ENCODE measurements around the gene ITPR2.
"Not testable (repeated sequence)": the region's sequence is repeated elsewhere in the genome, so short reads cannot be mapped to it uniquely, and the experiment has no call there.

ITPR2 gene

DNA sequence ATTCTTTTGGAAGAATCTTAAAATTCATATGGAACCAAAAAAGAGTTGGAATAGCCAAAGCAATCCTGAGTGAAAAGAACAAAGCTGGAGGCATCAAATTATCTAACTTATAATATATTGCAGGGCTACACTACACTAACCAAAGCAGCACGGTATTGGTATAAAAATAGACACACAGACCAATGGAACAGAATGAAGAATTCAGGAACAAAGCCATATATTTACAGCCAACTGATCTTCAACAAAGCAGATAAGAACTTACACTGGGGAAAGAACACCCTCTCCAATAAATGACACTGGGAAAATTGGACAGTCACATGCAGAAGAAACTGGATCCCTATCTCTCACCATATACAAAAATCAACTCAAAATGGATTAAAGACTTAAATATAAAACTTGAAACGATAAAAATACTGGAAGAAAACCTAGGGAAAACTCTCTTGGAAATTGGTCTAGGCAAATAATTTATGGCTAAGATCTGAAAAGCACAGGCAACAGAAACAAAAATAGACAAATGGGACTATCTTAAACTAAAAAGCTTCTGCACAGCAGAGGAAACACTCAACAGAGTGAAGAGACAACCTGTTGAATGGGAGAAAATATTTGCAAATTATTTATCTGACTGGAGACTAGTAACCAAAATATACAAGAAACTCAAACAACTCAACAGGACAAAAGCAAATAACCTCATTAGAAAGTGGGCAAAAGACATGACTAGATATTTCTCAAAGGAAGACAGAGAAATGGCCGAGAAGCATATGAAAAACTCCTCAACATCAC lies 286.3 kb downstream of the ITPR2 start:
- peaks cover 44% of the 10 kb centered on the region for H3K36me3 Mint-ChIP-seq
- no peaks in the 10 kb centered on the region for H3K4me1 Mint-ChIP-seq

DNA sequence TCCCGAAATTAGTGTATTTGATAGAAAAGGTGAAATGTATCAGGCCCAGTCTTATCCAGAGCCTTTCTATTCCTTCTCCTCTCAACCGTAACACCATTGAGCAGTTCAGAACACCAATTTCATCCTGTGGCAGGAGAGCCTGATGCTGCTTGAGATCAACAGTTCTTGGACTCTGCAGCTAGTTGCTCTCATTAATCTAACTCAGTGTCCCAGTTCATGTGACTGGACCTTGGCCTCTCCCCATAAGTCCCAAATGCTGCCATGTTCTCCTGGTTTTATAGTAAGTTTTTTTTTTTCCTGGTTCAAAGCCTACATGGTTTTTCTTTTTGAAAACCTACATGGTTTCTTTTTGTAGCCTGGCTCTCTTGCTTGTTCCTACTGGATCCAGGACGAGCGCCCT lies 293.9 kb downstream of the ITPR2 start:
- H3K4me3 Mint-ChIP-seq = no peak overlapping the region
- peaks cover 39% of the 10 kb centered on the region for H3K36me3 Mint-ChIP-seq
- H3K9me3 Mint-ChIP-seq = no peaks in the 10 kb centered on the region
- no peak overlapping the region for H3K27ac Mint-ChIP-seq
- H3K4me1 Mint-ChIP-seq = no peaks in the 10 kb centered on the region
- H3K27me3 Mint-ChIP-seq = no peaks in the 10 kb centered on the region

More for the DNA sequence above, 286.3 kb downstream of the ITPR2 start:
- H3K27ac Mint-ChIP-seq = no peak overlapping the region
- peaks cover 9% of the 10 kb centered on the region for H3K9me3 Mint-ChIP-seq
- no peak overlapping the region for H3K4me3 Mint-ChIP-seq
- no peaks in the 10 kb centered on the region for H3K27me3 Mint-ChIP-seq

DNA sequence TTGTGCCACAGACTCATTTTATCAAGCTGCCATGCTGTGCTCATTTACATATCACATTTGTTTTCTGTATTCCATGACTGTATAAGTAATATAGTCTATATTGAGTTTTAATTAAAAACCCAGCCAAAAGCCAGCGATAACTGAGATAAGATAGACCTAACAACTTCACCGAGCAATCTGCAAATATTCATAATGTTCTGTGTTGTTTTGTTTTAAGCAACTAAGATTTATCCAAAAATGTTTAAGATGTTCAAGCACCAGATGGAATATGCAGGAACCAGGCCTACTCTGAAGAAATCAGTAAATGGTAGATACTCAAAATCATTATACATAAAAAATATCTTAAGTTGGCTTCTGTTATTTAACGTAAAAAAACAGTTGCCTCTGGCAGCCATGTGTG lies 295.3 kb downstream of the ITPR2 start:
- Mint-ChIP-seq H3K36me3 (peaks cover 47% of the 10 kb centered on the region), H3K27me3 (no peaks in the 10 kb centered on the region), H3K9me3 (no peaks in the 10 kb centered on the region), H3K27ac (no peak overlapping the region), H3K4me1 (no peaks in the 10 kb centered on the region), H3K4me3 (no peak overlapping the region)

DNA sequence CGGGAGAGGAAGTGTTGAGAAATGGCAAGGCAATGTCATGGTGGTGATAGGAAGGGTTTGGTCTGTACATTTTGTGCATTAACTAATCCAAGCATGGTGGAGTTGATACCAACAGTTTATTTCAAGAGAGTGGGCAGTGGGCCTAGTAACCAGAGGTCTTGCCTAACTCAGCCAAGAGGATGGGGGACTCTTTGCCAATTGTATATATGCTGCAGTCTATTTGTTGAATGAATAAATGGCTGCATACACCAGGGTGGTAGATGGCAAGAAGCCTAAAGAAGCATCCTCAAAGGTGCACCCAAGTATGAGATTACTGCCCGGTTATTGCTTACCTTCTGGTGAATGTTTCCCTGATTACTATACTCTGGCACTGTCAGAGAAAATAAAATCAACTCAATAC lies 295.9 kb downstream of the ITPR2 start:
- H3K4me1 Mint-ChIP-seq = no peaks in the 10 kb centered on the region
- peaks cover 47% of the 10 kb centered on the region for H3K36me3 Mint-ChIP-seq
- no peaks in the 10 kb centered on the region for H3K9me3 Mint-ChIP-seq
- no peaks in the 10 kb centered on the region for H3K27me3 Mint-ChIP-seq
- no peak overlapping the region for H3K4me3 Mint-ChIP-seq
- no peak overlapping the region for H3K27ac Mint-ChIP-seq

DNA sequence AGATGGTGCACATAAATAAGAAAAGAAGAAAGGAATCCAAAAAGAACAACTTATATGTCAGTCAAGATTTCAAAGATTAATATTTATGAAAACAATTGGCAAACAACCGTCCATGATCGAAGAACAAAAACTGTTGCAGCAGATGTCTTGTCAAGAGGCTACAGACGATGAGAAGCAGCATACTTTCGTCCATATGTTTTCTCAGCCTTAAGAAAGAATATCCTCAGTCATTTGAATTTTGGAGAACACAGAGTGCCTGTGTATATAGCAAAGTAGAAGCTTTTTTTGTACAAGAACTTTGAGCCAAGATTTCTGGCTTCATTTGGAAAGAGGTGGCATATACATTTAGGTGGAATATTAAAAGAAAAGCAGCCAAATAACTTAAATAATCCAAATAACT lies 297.2 kb downstream of the ITPR2 start:
- H3K27me3 Mint-ChIP-seq = no peaks in the 10 kb centered on the region
- H3K36me3 Mint-ChIP-seq = peaks cover 51% of the 10 kb centered on the region
- H3K9me3 Mint-ChIP-seq = no peaks in the 10 kb centered on the region
- no peak overlapping the region for H3K4me3 Mint-ChIP-seq
- H3K27ac Mint-ChIP-seq = no peak overlapping the region
- H3K4me1 Mint-ChIP-seq = no peaks in the 10 kb centered on the region

DNA sequence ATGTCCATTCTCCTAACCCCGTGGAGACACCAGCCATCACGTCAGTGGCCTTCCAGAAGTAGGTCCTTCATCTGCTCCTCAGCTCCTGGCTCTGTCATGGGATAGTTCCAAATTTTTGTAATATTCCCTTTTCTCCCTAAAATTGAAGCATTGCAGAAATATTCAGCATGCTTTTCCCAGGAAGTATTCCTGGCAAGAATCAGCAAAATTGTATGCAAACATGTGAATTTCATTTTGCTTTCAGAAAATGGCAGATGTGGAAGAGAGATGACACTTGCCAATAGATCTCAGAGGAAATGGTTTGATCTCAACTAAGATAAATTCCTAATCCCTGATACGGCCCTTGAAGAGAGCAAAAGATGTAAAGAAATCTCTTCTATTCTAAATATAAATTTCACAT lies 298.9 kb downstream of the ITPR2 start:
- Mint-ChIP-seq H3K27ac (no peak overlapping the region), H3K9me3 (no peaks in the 10 kb centered on the region), H3K36me3 (peaks cover 49% of the 10 kb centered on the region), H3K4me1 (no peaks in the 10 kb centered on the region), H3K27me3 (no peaks in the 10 kb centered on the region), H3K4me3 (no peak overlapping the region)

DNA sequence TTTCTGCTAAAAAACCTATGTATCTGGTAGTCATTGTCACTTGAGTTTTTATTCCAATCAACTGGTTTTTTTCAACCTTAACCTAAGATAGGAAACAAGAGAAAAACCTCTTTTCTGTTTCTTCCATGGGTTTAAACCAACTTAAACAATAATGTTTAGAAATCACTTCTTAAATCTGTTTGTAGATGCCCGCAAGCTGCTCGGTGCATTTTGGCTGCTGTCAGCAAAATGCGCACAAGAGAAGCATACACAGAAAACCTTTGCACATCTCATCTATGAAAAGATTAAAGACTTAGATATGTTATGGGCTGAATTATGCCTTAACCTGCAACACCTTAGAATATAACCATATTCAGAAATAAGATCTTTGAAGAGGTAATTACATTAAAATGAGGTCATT lies 299.8 kb downstream of the ITPR2 start:
- Mint-ChIP-seq H3K4me3 (no peak overlapping the region), H3K9me3 (peaks cover 6% of the 10 kb centered on the region)

DNA sequence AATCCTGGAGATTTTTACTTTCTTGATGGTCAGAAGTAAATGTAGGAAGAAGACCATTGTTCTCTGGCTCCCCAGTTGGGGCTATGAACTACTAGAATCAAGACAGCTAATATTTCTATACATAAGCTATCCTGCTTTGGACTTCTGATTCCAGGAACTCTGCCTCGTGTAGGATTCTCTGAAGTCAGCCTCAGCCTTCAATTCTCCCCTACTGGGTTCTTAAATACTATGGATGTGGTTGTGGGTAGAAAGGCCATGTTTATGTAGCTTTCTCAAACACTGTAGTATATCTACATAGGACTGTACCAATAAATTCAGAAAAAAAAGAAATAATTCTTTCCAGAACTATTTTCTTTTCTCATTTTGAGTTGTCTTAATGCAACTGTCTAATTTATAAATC lies 302.5 kb downstream of the ITPR2 start:
- no peaks in the 10 kb centered on the region for H3K4me1 Mint-ChIP-seq
- H3K27me3 Mint-ChIP-seq = no peaks in the 10 kb centered on the region
- H3K4me3 Mint-ChIP-seq = no peak overlapping the region
- peaks cover 15% of the 10 kb centered on the region for H3K9me3 Mint-ChIP-seq
- no peak overlapping the region for H3K27ac Mint-ChIP-seq
- H3K36me3 Mint-ChIP-seq = peaks cover 55% of the 10 kb centered on the region

More for the DNA sequence above, 299.8 kb downstream of the ITPR2 start:
- H3K27me3 Mint-ChIP-seq = no peaks in the 10 kb centered on the region
- no peaks in the 10 kb centered on the region for H3K4me1 Mint-ChIP-seq
- peaks cover 55% of the 10 kb centered on the region for H3K36me3 Mint-ChIP-seq
- H3K27ac Mint-ChIP-seq = no peak overlapping the region

DNA sequence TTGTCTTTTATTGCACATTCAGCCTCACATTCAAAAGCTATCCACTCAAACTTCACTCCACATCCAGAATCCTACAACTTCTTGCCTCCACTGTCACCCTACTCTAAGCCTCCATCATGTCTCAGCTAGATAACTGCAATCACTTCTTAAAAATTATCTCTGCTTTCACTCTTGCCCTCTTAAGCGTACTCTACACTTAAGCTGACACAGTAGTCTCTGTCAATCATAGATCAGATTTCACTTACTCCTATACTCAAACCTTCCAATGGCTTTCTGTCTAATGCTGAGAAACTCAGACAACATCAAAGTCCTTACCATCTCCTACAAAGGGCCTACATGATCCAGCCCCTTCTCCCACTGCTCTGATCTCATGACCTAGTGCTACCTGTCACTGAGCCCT lies 304.1 kb downstream of the ITPR2 start:
- no peak overlapping the region for H3K4me3 Mint-ChIP-seq
- H3K27ac Mint-ChIP-seq = no peak overlapping the region
- no peaks in the 10 kb centered on the region for H3K4me1 Mint-ChIP-seq
- peaks cover 51% of the 10 kb centered on the region for H3K36me3 Mint-ChIP-seq
- H3K9me3 Mint-ChIP-seq = peaks cover 16% of the 10 kb centered on the region
- H3K27me3 Mint-ChIP-seq = no peaks in the 10 kb centered on the region

DNA sequence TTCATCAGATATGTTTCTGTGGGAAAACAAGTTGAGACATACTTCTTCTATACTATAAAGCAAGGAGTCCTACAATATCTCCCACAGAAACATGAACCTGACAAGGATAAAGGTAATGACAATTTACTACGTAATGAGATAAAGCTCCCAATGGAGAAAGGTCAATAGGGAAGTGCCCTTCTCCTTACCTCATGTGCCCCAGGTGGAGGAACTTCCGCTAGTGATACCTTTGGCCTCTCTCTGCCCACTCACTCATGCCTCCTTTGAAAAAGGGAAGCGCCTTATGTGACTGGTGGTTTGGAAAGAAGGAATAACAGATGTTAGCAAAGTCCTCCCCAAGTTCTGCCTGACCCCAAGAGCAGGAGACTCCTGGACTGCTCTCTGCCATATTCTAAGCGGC lies 305.3 kb downstream of the ITPR2 start:
- Mint-ChIP-seq H3K36me3 (peaks cover 43% of the 10 kb centered on the region), H3K4me3 (no peak overlapping the region), H3K27me3 (no peaks in the 10 kb centered on the region), H3K9me3 (peaks cover 16% of the 10 kb centered on the region), H3K27ac (no peak overlapping the region), H3K4me1 (no peaks in the 10 kb centered on the region)

DNA sequence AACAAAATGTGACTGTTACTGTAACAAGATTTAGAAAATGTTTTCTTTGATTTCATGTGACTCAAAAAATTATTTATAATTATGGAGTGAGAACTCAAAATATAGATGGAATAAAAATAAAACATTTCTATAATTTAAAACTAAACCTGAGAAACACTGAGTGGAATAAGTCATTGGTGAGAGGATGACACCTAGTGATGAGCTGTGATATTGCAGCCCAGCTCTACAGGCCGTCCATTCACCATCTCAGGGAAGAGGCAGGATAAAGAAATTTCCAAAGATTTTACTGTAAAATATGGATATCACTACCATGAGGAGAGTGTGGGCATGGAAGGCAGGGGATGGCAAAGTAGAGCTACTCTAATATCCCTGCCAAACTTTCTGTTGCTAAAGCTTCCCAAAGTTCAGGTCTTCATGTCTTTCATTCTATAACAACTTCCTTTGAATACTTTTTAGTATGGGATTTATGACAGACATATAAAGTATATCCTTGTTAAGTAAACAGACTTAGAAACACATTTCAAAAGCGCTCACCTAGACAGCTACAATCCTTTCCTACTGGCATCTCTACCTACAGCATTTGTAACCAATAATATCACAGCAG lies 308.0 kb downstream of the ITPR2 start:
- peaks cover 16% of the 10 kb centered on the region for H3K9me3 Mint-ChIP-seq
- no peak overlapping the region for H3K4me3 Mint-ChIP-seq
- peaks cover 45% of the 10 kb centered on the region for H3K36me3 Mint-ChIP-seq
- no peak overlapping the region for H3K27ac Mint-ChIP-seq
- no peaks in the 10 kb centered on the region for H3K27me3 Mint-ChIP-seq
- peaks cover 14% of the 10 kb centered on the region for H3K4me1 Mint-ChIP-seq

DNA sequence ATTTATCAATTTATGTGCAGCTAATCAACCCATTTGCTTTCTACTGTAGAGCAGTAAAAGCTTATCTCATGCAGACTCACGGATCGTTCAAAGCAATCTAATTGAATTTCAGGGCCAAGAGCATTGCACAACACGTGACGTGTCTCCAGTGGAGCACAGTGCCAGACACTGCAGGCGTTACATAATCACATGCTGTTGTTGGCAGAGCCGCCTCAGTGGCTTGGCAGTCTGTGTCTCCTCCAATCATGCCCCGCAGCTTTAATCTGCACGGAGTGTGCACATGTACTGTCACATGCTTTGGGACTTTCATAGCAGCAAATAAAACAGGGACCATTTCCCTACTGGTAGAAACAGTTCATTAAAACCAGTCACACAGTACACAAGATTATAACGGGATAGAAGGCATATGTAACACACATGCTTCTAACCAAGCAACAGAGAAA lies 309.3 kb downstream of the ITPR2 start:
- H3K4me3 Mint-ChIP-seq = no peak overlapping the region

DNA sequence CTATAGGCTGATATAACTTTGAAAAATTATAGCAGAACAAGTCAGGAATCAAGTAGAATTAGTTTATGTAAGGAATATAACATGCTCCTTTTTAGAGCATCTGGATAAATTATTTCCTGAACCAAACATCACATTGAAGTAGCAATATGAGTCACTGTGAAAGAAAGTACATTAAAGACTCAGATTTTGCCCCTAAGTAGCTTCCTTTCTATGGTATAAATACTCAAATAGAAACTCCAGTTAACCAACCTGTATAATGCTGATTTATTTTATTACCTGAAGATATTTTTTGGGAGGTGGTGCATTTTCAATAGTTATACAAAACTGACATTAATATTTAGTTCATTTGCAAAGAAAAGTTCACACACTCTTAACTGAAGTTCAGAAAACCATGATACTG lies 312.1 kb downstream of the ITPR2 start:
- peaks cover 5% of the 10 kb centered on the region for H3K9me3 Mint-ChIP-seq
- peaks cover 30% of the 10 kb centered on the region for H3K36me3 Mint-ChIP-seq
- no peak overlapping the region for H3K27ac Mint-ChIP-seq
- H3K27me3 Mint-ChIP-seq = no peaks in the 10 kb centered on the region
- H3K4me1 Mint-ChIP-seq = peaks cover 14% of the 10 kb centered on the region
- no peak overlapping the region for H3K4me3 Mint-ChIP-seq

More for the DNA sequence above, 309.3 kb downstream of the ITPR2 start:
- Mint-ChIP-seq H3K9me3 (peaks cover 15% of the 10 kb centered on the region), H3K27me3 (no peaks in the 10 kb centered on the region), H3K36me3 (peaks cover 38% of the 10 kb centered on the region), H3K27ac (no peak overlapping the region), H3K4me1 (peaks cover 14% of the 10 kb centered on the region)

DNA sequence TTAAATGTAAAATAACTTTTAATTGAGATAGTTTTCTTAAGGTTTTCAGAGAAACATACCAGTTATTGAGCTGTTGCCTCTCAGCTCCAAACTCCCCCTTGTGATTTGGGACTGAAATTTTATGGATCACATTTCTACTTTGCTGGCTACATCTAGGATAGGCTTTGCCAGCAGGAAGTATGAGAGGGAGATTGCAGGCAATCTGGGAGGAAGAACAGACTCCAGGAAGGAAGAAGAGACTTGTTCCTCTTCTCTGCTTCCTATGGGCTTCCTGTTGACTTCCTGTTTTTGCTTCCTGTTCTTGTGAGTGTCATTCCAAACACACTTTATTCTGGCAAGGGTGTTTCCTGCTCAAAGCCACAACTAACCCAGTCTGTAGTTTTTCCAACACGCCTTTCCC lies 312.9 kb downstream of the ITPR2 start:
- Mint-ChIP-seq H3K4me3 (no peak overlapping the region), H3K27ac (no peak overlapping the region), H3K9me3 (no peaks in the 10 kb centered on the region), H3K36me3 (peaks cover 22% of the 10 kb centered on the region), H3K27me3 (no peaks in the 10 kb centered on the region), H3K4me1 (peaks cover 14% of the 10 kb centered on the region)

DNA sequence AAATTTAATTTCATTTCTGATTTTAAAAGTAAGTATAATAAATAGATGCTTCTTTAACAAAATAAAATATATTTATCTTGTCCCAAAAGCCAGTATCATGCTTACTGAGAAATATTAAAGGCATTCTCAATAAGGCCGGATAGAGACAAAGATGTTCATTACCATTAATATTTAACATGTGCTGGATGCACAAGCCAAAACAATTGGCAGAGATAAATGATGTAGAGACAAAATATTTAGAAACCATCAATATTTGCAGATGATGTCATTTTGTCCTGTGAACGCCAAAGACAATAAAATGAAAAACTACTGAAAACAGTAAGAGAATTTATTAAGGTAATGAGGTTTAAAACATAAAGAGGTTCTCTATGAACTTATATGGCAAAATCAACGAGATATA lies 313.5 kb downstream of the ITPR2 start:
- Mint-ChIP-seq H3K36me3 (peaks cover 22% of the 10 kb centered on the region), H3K4me3 (no peak overlapping the region), H3K27ac (no peak overlapping the region), H3K27me3 (no peaks in the 10 kb centered on the region), H3K4me1 (peaks cover 14% of the 10 kb centered on the region), H3K9me3 (no peaks in the 10 kb centered on the region)

DNA sequence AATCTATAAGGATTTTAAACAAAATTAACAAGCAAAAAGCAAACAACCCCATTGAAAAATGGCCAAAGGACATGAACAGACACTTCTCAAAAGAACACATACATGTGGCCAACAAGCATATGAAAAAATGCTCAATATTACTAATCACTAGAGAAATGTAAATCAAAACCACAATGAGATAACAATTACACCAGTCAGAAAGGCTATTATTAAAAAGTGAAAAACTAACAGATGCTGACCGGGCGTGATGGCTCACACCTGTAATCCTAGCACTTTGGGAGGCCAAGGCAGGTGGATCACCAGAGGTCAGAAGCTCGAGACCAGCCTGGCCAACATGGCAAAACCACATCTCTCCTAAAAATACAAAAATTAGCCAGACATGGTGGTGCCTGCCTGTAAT lies 315.7 kb downstream of the ITPR2 start:
- H3K9me3 Mint-ChIP-seq, H3K4me3 Mint-ChIP-seq, H3K27me3 Mint-ChIP-seq, H3K27ac Mint-ChIP-seq: not testable (repeated sequence)
- Mint-ChIP-seq H3K36me3 (peaks cover 21% of the 10 kb centered on the region), H3K4me1 (peaks cover 14% of the 10 kb centered on the region)

All from activated naive CD4-positive, alpha-beta T cell treated with anti-CD3 and anti-CD28 coated beads, Interleukin-2, amount 50 U/mL, for 24 hours (primary cell).